Karpas-422 (cell line): Measurements from ENCODE around the gene FNIP1. TPM values are rescaled to one million over a fixed set of nuclear protein-coding genes. Genes with fewer than 3 reads are reported as not detected.
A peak's percentile ranks its signal among the peaks of the same experiment; 100 is the strongest.
"Not testable (repeated sequence)": the region's sequence is repeated elsewhere in the genome, so short reads cannot be mapped to it uniquely, and the experiment has no call there.

Experiments
- DNase-seq: peaks from one replicate; pipeline ENCODE4 v3.0.0-alpha.2; 2015
- H2AFZ ChIP-seq: fragments of 200-600 bp; sonication (generic); 2 replicates; pipeline ENCODE4 v1.6.1; 2014; ENCODE audit warnings: antibody characterized with exemption, low read length, mixed read lengths
- H3K27ac ChIP-seq: fragments of 200-600 bp; sonication (generic); 2 replicates; pipeline ENCODE4 v1.5.1; 2014; ENCODE audit warnings: mild to moderate bottlenecking, low read length, moderate library complexity
- H3K27me3 ChIP-seq: fragments of 200-600 bp; sonication (generic); 2 replicates; pipeline ENCODE4 v1.6.1; 2014; ENCODE audit warnings: low read length, mixed read lengths
- H3K36me3 ChIP-seq: fragments of 200-600 bp; sonication (generic); 2 replicates; pipeline ENCODE4 v1.6.1; 2014; ENCODE audit warnings: low read length, mixed read lengths; ENCODE audit not compliant: insufficient read depth
- H3K4me1 ChIP-seq: fragments of 200-600 bp; sonication (generic); 2 replicates; pipeline ENCODE4 v1.6.1; 2014; ENCODE audit warnings: mild to moderate bottlenecking, low read length, mixed read lengths
- H3K4me2 ChIP-seq: fragments of 200-600 bp; sonication (generic); 2 replicates; pipeline ENCODE4 v1.6.1; 2014; ENCODE audit warnings: low read length, low read depth, mild to moderate bottlenecking; ENCODE audit not compliant: poor library complexity, severe bottlenecking
- H3K4me3 ChIP-seq: fragments of 200-600 bp; sonication (generic); 2 replicates; pipeline ENCODE4 v1.5.1; 2014; ENCODE audit warnings: mild to moderate bottlenecking, antibody characterized with exemption, low read length, mixed read lengths
- H3K79me2 ChIP-seq: fragments of 200-600 bp; sonication (generic); 2 replicates; pipeline ENCODE4 v1.6.1; 2014; ENCODE audit warnings: mild to moderate bottlenecking, low read length, mixed read lengths
- H3K9ac ChIP-seq: fragments of 200-600 bp; sonication (generic); 2 replicates; pipeline ENCODE4 v1.6.0; 2014; ENCODE audit warnings: low read length
- H3K9me2 ChIP-seq: fragments of 200-600 bp; sonication (generic), shearing (Covaris generic); replicated peaks from 2 replicates; pipeline ENCODE4 v1.6.0; 2014; ENCODE audit warnings: mild to moderate bottlenecking, low read length, moderate library complexity; ENCODE audit not compliant: insufficient read depth
- H3K9me3 ChIP-seq: fragments of 300-700, 200-600 bp; sonication (generic); 2 replicates; pipeline ENCODE4 v1.6.1; 2014; ENCODE audit warnings: low read length, mixed read lengths
- H4K20me1 ChIP-seq: fragments of 200-600 bp; sonication (generic); 2 replicates; pipeline ENCODE4 v1.6.1; 2014; ENCODE audit warnings: mild to moderate bottlenecking, antibody characterized with exemption, low read length, low read depth; ENCODE audit not compliant: insufficient read depth
- total RNA-seq: library from RNA; depleted of rRNA; stranded (reverse); fragments of >200 nt; shearing (Covaris generic); gene quantifications from 2 replicates; pipeline ENCODE4 v1.2.3, GENCODE V29; 2014; ENCODE audit warnings: low replicate concordance; rRNA removed

The FNIP1 gene
- total RNA-seq, 1 experiment from 2014 or later = 56.2 TPM

GRCh38 chr5:131595088-131596033 lies 201.5 kb downstream of the FNIP1 start:
- H3K9me2 ChIP-seq = no peaks in the 10 kb centered on the region
- peaks cover 98% of the 10 kb centered on the region for H3K79me2 ChIP-seq
- H3K27ac ChIP-seq = no peak overlapping the region
- no peaks in the 10 kb centered on the region for H3K9me3 ChIP-seq
- no peaks in the 10 kb centered on the region for H3K27me3 ChIP-seq
- peaks cover 38% of the 10 kb centered on the region for H3K36me3 ChIP-seq
- no peak overlapping the region for H2AFZ ChIP-seq
- no peak for DNase-seq
- no peak overlapping the region for H3K9ac ChIP-seq
- H4K20me1 ChIP-seq = no peaks in the 10 kb centered on the region
- no peak overlapping the region for H3K4me3 ChIP-seq
- peaks cover 36% of the 10 kb centered on the region for H3K4me1 ChIP-seq
- no peak overlapping the region for H3K4me2 ChIP-seq

- DNase-seq = no peak
- no peaks in the 10 kb centered on the region for H4K20me1 ChIP-seq
- no peaks in the 10 kb centered on the region for H3K27me3 ChIP-seq
- peaks cover 33% of the 10 kb centered on the region for H3K36me3 ChIP-seq
- no peak overlapping the region for H3K4me3 ChIP-seq
- H3K4me1 ChIP-seq = peaks cover 36% of the 10 kb centered on the region
- no peaks in the 10 kb centered on the region for H3K9me3 ChIP-seq
- H3K79me2 ChIP-seq = peaks cover 99% of the 10 kb centered on the region
- no peaks in the 10 kb centered on the region for H3K9me2 ChIP-seq
- no peak overlapping the region for H2AFZ ChIP-seq
- H3K4me2 ChIP-seq = peak overlapping the region; percentile 4
- H3K27ac ChIP-seq = peak overlapping the region; percentile 53
- no peak overlapping the region for H3K9ac ChIP-seq
Measured at GRCh38 chr5:131593921-131594320, 202.9 kb downstream of the FNIP1 start.

GRCh38 chr5:131593436-131593835 lies 203.4 kb downstream of the FNIP1 start:
- peak overlapping the region; percentile 53 for H3K27ac ChIP-seq
- not testable (repeated sequence) for H3K9ac ChIP-seq, H4K20me1 ChIP-seq, H3K9me3 ChIP-seq, H2AFZ ChIP-seq, H3K27me3 ChIP-seq, H3K4me3 ChIP-seq, DNase-seq, H3K9me2 ChIP-seq
- H3K4me1 ChIP-seq = peaks cover 36% of the 10 kb centered on the region
- peaks cover 35% of the 10 kb centered on the region for H3K36me3 ChIP-seq
- H3K79me2 ChIP-seq = peaks cover 99% of the 10 kb centered on the region
- peak overlapping the region; percentile 4 for H3K4me2 ChIP-seq

Other genes with a start within 250 kb of the FNIP1 start
- 46.8 and 50.7 TPM in 2 replicates for gene RAPGEF6, start 161.8 kb downstream of the FNIP1 start, total RNA-seq
- not detected in 2 replicates for gene MEIKIN, start 148.6 kb upstream of the FNIP1 start, total RNA-seq
- not detected in 2 replicates for gene ACSL6, start 214.6 kb upstream of the FNIP1 start, total RNA-seq